C4-2B (cell line): ENCODE data around the gene RHD.

Experiments used
- CTCF ChIP-seq: fragments of 450-650 bp; conservative IDR thresholded peaks from 2 replicates; pipeline ENCODE4 v1.5.1; 2017; ENCODE audit warnings: mild to moderate bottlenecking
- ZFX ChIP-seq: fragments of 450-650 bp; IDR thresholded peaks from 2 replicates; pipeline ENCODE4 v1.6.1; 2017

GRCh38 chr1:25247829-25248754, 24.2 kb upstream of the RHD start:
- TF ChIP-seq CTCF (no peak), ZFX (no peak)
